PFSK-1 (cell line): ENCODE data around the gene PROM1.

Experiments
- POLR2AphosphoS5 ChIP-seq: IDR thresholded peaks from 2 replicates; pipeline ENCODE4 v1.6.1; 2012; ENCODE audit warnings: low read depth, mild to moderate bottlenecking, control low read depth, low read length, moderate library complexity
- REST ChIP-seq, 2 experiments: IDR thresholded peaks; 2 replicates each; pipeline versions ENCODE4 v1.6.1 to v1.8.0; 2011 to 2012; ENCODE audit warnings: low read depth in 2 of 2, low read length in 2 of 2, control low read depth in 1 of 2, inconsistent platforms in 1 of 2, mild to moderate bottlenecking in 1 of 2, moderate library complexity in 1 of 2; ENCODE audit not compliant: insufficient read depth in 1 of 2
- SIN3A ChIP-seq: IDR thresholded peaks from 2 replicates; pipeline ENCODE4 v1.6.1; 2012; ENCODE audit warnings: mild to moderate bottlenecking, low read length, moderate library complexity, borderline replicate concordance; ENCODE audit not compliant: insufficient read depth
- TAF1 ChIP-seq: IDR thresholded peaks from 2 replicates; pipeline ENCODE4 v1.6.1; 2012; ENCODE audit warnings: low read length, control low read depth, borderline replicate concordance; ENCODE audit not compliant: insufficient read depth

DNA sequence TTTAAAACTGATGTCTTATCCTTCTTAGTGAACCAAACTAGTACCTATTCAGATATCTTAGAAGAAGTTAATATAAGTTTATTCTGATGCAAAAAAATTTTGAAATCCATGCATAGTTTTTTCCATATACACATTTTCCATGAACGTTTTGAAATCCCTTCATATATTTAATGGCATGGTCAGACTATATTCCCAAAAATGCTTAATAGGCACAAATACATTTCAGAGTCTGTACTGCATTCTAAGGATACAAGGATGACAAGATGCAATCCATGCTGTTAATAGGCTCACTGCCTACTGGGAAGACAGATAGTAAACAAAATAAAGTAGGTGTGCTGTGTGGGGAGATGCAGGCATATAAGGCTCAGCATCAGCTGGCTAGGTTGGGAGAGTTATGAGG is 33.2 kb downstream of the PROM1 start:
- TF ChIP-seq REST (IDR thresholded peaks at IDR 0.05; ENCODE audit: insufficient read depth in 1 of 2, low read depth in 2 of 2, low read length in 2 of 2): no peak
- no peak for TF ChIP-seq TAF1
- TF ChIP-seq POLR2AphosphoS5: no peak
- TF ChIP-seq SIN3A: no peak
